GM18867 (cell line): Measurements from ENCODE around the gene ZSCAN30.
A peak's percentile ranks its signal among the peaks of the same experiment; 100 is the strongest.

Experiments used
- ATAC-seq: cut with Tn5 transposase; IDR thresholded peaks from one replicate; pipeline ENCODE4 v1.9.1; 2021; ENCODE audit warnings: mild to moderate bottlenecking, moderate library complexity; ENCODE audit not compliant: unreplicated experiment

The ZSCAN30 gene

DNA sequence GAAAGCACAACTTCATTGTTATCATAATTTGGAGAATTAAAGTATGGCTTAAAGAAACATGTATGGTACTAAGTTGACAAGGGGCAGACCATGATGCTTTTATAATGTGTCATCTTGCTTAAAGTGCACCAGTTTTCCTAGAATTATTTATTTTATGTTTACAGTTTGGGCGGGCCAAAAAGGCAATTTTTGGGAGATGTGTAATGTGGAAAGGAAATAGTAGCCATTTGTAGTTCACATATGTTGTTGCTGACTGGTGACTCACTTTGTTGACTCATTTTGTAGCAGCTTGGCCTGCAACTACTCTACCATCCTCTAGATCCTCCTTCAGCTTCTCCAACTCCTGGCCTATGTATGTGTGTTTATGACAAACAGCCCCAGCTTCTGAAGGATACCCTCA lies 7.7 kb downstream of the ZSCAN30 start:
- no peak for ATAC-seq

DNA sequence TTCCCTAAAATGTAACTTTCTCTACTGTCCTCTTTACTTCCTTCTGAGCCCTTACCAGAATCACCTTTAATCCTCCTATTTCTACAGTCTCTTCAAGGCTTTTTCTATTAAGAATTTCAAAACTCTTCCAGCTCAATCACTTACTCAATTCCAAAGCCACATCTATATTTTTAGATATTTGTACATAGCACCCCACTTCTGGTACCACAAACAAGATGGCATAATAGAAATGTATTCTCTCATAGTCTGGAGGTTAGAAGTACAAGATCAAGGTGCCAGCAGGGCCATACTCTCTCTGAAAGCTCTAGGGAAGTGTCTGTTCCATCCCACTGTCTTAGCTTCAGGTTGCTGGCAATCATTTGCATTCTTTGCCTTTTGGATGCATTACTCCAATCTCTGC lies 11.1 kb downstream of the ZSCAN30 start:
- ATAC-seq: no peak

DNA sequence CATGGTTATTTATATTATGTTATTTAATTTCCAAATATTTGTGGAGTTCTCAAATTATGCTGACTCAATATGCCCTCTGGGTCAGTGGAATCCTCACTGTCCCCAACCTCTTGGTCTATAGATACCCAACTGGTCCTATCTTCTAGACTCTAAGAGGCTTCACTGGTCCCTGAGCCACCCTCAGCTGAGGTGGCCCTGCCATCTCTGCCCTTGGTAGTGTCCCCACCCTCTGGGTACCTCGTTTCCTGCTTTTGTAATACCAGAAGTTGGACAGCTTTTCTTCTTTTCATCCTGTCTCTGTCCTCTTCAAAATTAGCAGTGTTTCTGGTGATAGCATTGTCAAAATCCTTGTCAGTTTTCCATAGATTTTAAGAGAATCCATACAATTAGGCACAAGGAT lies 11.9 kb downstream of the ZSCAN30 start:
- no peak for ATAC-seq

DNA sequence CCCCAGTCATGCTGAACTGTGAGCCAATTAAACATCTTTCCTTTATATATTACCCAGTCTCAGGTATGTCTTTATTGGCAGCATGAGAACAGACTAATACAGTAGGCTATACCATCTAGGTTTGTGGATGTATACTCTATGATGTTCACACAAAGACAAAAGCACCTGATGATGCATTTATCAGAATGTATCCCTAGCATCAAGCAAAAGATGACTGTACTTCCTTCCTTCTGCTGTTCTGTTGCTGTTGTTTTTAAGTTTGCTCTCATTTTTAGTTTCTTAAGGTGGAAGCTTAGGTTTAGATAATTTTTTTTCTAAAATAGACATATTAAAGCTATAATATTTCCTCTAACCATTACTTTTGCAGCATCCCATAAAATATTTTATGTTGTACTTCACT lies 12.4 kb downstream of the ZSCAN30 start:
- no peak for ATAC-seq

DNA sequence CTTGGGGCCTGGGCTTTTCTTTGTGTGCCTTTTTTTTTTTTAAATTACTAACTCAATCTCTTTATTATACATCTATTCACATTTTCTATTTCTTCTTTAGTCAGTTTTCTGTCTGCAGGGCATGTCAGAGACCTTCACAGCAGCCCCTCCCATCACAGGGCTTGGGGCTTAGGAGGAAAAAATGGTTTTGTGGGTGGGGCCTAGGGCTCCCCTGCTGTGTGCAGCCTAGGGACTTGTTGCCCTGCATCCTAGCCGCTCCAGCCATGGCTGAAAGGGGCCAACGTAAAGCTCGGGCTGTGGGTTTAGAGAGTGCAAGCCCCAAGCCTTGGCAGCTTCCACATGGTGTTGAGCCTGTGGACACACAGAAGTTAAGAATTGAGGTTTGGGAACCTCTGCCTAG lies 13.8 kb downstream of the ZSCAN30 start:
- ATAC-seq: no peak

DNA sequence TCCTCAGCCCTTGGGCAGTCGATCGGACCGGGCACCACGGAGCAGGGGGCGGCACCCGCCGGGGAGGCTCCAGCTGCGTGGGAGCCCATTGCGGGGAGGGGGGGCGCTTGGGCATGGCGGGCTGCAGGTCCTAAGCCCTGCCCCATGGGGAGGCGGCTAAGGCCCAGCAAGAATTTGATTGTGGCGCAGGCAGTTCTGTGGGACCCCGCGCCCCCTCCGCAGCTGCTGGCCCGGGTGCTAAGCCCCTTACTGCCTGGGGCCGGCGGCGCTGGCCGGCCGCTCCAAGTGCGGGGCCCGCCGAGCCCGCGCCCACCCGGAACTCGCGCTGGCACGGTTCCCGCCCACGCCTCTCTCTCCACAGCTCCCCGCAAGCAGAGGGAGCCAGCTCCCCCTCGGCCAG lies 18.4 kb downstream of the ZSCAN30 start:
- no peak for ATAC-seq

DNA sequence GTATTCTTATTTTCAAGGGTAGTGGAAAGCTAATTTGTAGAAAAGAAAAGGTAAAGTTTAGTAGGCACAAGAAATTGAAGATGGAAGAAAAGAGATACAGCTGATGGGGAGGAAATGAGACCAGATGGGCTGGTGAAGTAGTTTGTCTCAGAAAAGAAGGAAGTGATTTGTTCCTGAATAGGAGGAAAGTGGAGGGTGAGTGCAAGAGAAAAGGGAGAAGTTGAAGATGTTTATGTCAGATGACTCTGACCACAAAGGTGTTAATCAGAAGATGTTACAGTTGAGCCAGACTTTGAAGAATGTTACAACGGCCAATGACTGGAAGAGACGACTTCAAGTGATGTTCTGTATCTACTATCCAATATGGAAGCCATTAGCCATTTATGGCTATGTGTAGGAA lies 21.2 kb downstream of the ZSCAN30 start:
- no peak for ATAC-seq

DNA sequence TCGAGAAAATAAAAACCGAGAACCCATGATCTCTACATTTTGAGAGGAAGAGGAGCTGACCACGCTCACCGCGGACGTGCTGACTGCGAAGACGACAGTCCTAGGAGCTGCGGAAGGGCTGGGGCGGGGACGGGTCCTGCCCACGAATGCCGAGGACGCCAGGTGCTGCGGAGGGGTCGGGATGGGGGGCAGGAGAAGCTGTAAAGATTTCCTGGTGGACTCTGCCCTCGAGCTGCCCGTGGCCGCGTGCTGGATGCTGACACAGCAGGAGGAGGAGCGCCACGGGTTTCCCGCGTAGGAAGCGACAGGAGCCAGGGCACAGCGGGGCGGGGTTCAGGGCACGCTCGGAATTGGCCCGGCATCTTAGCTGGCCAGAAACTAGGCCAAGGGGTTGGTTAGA lies 22.2 kb downstream of the ZSCAN30 start:
- ATAC-seq: no peak

DNA sequence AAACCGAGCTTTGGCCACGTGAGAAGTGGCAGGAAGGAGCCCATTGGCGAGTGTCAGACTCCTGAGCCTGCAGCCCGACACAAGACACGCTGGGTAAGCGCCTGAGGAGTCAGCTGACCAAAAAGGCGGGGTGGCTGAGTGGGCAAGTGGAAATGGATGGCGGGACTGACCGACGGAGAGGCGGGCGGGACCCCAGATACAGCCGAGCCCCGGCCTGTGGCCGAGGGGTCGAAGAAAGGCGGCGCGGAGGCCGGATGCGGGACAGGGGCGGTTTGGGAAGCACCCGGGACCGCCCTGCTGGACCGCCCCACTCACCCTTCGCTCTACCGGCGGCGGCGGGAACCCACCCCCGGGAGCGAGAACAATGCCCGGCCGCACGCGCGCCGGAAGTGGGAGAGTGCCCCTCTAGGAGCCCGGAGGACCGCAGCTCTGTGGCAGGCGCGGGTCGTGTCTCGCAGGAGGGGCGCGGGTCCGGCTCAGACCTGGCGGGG lies 22.8 kb downstream of the ZSCAN30 start:
- ATAC-seq: no peak

DNA sequence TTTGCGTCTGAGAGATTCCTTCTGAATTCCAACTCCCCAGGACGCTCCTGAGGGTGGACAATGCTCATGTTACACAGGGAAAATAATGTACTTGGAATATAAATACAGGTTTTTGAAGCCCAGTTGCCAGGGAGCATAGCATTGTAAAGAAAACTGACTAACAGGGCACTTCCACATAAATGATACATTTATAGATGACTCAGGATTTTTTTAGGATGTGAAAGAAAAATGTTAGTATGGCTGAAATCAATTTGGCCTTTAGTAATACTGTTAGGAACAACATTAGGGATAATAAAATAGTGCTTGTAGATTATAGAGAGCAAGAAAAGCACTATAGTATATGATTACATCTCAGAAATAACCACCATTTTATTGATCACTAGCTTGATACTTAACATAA lies 25.6 kb downstream of the ZSCAN30 start:
- ATAC-seq: no peak

DNA sequence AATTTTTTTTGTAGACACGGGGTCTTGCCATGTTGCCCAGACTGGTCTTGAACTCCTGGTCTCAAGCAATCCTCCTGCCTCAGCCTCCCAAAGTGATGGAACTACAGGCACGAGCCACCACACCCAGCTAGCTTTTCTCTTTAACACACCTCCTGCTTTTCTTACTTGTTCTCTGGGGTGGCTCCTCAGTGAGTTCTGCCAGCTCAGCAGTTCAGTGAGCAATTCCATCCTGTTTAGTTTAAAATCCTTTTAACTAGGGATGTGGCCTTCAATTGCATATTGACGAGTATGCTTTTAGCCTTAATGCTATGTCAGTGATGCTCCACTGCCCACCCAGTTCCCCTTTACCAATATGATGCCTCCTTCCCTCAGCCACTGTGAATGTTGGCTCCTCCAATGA lies 33.1 kb downstream of the ZSCAN30 start:
- ATAC-seq: no peak

DNA sequence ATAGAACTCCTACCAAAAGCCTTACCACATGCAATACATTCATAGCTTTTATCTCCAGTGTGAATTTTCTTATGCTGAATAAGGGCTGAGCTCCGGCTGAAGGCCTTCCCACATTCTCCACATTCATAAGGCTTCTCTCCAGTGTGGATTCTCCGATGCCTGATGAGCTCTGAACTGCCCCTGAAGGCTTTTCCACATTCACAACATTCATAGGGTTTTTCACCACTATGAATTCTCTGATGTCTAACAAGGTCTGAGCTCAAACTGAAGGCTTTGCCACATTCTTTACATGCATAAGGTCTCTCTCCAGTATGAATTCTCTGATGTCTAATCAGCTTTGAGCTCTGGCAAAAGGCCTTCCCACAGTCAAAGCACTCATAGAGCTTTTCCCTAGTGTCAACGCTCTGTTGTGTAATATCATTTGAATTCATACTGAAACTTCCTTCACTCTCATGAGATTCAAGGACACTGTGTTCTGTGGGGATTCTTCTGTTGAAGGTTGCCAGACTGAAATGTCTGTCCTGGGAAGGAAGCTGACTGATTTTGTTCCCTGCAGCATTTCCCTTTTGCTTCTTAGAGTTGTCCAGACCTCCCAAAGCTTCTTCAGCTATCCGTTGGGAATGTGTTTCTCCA lies 36.3 kb downstream of the ZSCAN30 start:
- ATAC-seq: no peak

DNA sequence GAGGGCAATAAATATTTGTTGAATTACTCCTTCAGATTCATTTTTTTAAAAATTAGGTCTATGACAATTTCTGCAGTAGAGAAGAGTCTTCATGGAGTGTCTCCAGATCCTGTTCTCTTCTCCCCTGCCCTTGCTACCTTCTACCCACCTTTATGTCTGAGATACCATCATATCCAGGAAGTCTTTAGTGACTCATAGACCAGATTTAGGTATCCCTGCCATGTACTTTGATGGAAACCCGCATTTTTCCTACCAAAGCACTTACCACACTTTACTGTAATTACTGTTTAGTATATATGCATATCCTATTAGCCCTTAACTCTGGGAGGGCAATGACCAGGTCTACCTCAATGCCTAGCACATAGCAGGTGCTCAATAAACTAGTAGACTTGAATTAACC lies 37.6 kb downstream of the ZSCAN30 start:
- no peak for ATAC-seq

DNA sequence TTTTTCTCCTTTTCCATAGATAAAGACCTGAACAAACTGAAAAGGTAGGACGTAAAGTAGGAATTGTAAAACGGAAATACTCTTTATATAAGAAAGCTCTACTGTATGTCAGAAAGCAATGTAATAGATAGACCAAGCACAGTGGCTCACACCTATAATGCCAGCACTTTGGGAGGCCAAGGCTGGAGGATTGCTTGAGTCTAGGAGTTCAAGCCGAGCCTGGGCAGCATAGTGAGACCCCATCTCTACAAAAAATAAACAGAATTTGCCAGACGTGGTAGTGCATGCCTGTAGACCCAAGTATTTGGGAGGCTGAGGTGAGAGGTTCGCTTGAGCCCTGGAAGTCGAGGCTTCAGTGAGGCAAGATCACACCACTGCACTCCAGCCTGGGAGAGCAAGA lies 41.6 kb downstream of the ZSCAN30 start:
- no peak for ATAC-seq

DNA sequence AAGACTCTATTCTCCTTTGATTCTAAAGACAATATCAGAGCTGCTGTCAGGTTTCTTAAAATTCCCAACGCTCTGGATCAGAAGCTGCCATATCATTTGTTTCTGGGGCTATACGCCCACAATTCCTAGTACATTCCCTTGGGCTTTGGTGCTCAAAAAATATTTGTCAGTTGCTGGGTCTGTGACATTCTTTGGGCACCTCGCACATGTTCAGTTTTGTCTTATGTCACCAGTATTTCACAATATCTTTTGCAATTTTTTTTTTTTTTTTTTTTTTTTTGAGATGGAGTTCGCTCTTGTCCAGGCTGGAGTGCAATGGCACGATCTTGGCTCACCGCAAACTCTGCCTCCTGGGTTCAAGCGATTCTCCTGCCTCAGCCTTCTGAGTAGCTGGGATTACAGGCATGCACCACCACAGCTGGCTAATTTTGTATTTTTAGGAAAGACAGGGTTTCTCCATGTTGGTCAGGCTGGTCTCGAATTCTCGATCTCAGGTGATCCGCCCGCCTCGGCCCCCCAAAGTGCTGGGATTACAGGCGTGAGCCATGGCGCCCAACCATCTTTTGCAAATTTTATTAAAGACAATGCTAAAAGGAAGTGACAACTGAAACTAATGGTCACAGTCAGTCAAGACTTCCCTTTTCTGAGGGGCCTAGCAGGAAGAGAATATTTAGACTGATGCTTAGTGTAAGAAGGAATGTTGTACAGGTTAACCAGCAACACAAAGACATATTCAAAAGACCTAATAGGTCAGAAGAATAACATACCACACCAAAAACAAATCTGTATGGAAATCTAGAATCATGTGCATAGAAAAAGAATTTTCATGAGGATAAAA lies 42.4 kb downstream of the ZSCAN30 start:
- ATAC-seq: no peak

DNA sequence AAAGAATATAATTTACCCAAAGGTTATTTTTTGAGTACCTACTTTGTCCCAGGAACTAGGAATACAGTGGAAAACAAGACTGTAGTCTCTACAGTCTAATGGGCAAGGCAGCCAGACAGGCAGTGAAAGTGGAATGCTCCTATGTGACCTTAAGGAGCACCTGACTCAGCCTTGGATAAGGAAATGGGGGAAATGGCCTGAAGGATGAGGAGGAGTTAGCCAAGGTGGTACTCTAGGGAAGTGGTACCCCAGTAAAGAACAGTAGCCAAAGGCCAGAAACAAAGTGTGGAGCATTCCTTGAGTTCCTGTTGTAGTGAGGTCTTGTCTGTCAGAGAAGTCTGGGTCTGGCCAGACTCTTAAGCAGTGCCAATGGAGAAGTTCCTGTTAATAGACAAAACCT lies 43.2 kb downstream of the ZSCAN30 start:
- no peak for ATAC-seq

DNA sequence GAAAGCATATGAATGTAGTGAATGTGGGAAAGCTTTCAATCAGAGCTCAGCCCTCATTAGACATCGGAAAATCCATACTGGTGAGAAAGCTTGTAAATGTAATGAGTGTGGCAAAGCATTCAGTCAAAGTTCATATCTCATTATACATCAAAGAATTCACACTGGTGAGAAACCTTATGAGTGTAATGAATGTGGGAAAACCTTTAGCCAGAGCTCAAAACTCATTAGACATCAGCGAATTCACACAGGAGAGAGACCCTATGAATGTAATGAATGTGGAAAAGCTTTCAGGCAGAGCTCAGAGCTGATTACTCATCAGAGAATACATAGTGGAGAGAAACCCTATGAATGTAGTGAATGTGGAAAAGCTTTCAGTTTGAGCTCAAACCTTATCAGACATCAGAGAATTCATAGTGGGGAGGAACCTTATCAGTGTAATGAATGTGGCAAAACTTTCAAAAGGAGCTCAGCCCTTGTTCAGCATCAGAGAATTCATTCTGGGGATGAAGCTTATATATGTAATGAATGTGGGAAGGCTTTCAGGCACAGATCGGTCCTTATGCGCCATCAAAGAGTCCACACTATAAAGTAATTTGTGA lies 44.2 kb downstream of the ZSCAN30 start:
- ATAC-seq: no peak

DNA sequence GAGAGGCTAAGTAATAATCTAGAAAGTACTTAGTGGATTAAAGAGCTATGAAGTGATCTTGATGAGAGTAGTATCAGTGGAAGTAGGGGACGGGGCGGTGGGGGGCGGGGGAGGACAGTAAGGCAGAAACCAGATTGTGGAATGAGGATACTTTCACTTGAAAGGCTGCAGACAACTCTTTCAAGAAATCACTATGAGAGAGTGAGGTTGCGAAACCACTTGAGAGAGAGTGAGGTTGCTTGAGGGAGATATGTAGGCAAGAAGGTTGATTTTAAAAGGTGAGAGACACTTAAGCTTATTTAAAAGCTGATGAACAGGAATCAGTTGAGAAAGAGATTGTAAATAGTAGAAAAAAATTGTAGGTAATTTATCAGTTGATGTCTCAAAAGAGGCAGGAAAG lies 45.4 kb downstream of the ZSCAN30 start:
- no peak for ATAC-seq

DNA sequence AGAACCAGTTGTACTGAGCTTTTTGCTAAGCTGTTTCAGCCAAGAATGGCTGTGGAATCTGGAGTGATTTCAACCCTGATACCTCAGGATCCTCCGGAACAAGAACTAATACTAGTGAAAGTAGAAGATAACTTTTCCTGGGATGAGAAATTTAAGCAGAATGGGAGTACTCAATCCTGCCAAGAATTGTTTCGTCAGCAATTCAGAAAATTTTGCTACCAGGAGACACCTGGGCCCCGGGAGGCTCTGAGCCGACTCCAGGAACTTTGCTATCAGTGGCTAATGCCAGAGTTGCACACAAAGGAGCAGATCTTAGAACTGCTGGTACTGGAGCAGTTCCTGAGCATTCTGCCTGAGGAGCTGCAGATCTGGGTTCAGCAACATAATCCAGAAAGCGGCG lies 47.6 kb downstream of the ZSCAN30 start:
- no peak for ATAC-seq

DNA sequence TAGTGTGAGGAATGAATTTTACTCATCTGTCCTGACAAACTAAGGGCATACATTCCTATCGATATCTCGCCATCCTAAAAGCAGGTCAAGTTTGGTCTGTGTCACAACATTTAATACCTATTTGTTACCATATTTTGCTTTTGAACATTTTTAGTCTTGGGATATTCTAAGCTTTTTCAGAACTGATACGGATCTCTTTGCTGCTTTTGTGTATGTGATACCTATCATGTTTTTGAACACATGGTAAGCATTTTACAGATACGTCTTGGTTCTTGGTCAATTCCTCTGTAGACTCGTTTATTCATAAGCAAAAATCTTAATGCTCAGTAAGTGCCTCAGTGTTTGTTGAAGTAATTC lies 48.6 kb downstream of the ZSCAN30 start:
- ATAC-seq: peak; percentile 2

DNA sequence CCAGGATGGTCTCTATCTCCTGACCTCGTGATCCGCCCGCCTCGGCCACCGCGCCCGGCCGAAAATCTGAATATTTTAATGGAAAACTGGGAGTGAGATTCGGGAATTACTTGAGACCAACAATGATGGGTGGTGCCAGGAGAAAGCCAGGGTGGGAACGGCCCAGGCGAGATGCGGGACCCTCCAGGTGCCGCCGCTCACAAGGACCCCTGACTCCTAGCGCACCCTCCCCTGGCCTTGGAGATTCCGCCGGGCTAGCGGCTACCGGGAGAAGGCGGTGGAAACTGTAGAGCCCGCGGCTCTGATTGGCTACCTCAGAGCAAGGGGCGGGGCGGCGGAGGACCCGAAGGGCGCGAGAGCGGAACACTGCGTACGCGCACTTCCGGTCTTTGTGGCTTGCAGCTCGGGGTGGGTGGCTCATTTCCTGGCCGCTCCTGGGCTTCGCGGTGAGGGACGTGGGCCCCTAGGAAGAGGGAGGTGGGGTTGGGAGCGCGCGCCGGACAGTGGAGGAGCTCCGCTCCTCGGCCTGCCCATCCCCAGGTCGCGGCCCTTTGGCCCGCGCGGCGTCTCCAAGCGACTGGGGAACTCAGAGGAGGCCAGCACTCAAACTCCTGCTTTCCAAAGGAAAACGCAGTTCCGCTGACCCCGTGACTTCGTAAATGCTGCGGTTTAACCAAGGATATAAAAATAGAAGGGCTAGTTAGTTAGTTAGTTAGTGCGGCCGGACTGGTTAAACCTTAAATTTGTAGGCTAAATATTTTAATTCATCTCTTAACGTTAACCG lies 49.2 kb downstream of the ZSCAN30 start, which contains the start of gene ZNF397:
ZNF397 (plus strand) TSS at position 371 of the 784 bp plus-strand sequence. CDS start 1,437 bp downstream, outside the sequence.
- peak; percentile 99 for ATAC-seq
